H1 (cell line): Measurements from ENCODE around the gene DISC1. TPM values are rescaled to one million over a fixed set of nuclear protein-coding genes. Genes with fewer than 3 reads are reported as not detected.

Source experiments
- CTCF ChIA-PET: fragments of 300-600 bp; sonication (Branson Sonifier 250); formaldehyde crosslinking; loops from one replicate; lab custom pipeline; 2021; ENCODE audit not compliant: partially characterized antibody; lab: Charles Lee
- POLR2A ChIA-PET: fragments of 300-600 bp; sonication (Branson Sonifier 250); formaldehyde crosslinking; loops from one replicate; lab custom pipeline; 2021; ENCODE audit warnings: inconsistent platforms; ENCODE audit not compliant: partially characterized antibody; lab: Charles Lee
- DNase-seq, 2 experiments: peaks; one replicate each; pipeline versions ENCODE4 v3.0.0 to v3.0.0-alpha.2; 2010 to 2022; ENCODE audit warnings: low spot score in 2 of 2, low read depth in 1 of 2, mixed read lengths in 1 of 2
- FAIRE-seq: peaks from 2 replicates; lab custom pipeline; 2011; peaks lifted over from hg19 to GRCh38; lab: Jason Lieb, UNC
- H2AFZ ChIP-seq: 2 replicates; pipeline ENCODE4 v1.8.1; 2012; ENCODE audit warnings: low read length, inconsistent platforms
- H2AK5ac ChIP-seq: 2 replicates; pipeline ENCODE4 v1.6.1; 2013; ENCODE audit warnings: low read depth, low read length
- H2BK120ac ChIP-seq: replicated peaks from 2 replicates; pipeline ENCODE3; 2013; ENCODE audit warnings: low read depth, low read length, inconsistent platforms
- H2BK12ac ChIP-seq: 2 replicates; pipeline ENCODE4 v1.6.1; 2013; ENCODE audit warnings: low read depth, low read length
- H2BK15ac ChIP-seq: 2 replicates; pipeline ENCODE4 v1.6.1; 2013; ENCODE audit warnings: low read length
- H2BK20ac ChIP-seq: 2 replicates; pipeline ENCODE4 v1.6.1; 2013; ENCODE audit warnings: low read length
- H2BK5ac ChIP-seq: 2 replicates; pipeline ENCODE4 v1.6.1; 2013; ENCODE audit warnings: low read depth, low read length
- H3K14ac ChIP-seq: 2 replicates; pipeline ENCODE4 v1.6.1; 2013; ENCODE audit warnings: inconsistent platforms; ENCODE audit not compliant: insufficient read length
- H3K18ac ChIP-seq: 2 replicates; pipeline ENCODE4 v1.6.1; 2013; ENCODE audit warnings: low read length; ENCODE audit errors: extremely low read depth
- H3K23ac ChIP-seq: 2 replicates; pipeline ENCODE4 v1.6.1; 2013; ENCODE audit warnings: inconsistent platforms; ENCODE audit not compliant: insufficient read length
- H3K23me2 ChIP-seq: 2 replicates; pipeline ENCODE4 v1.6.1; 2013; ENCODE audit warnings: low read depth, low read length
- H3K27ac ChIP-seq: 2 replicates; pipeline ENCODE4 v1.6.1; 2011; ENCODE audit warnings: low read depth, low read length, inconsistent platforms
- H3K27me3 ChIP-seq, 4 experiments: replicated peaks in 1 of 4; 1 replicate in 1 of 4; 2 replicates in 3 of 4; pipeline versions ENCODE4 v1.6.1 to v1.8.1; 2011 to 2013; ENCODE audit warnings: low read length in 3 of 4, mild to moderate bottlenecking in 3 of 4, inconsistent platforms in 2 of 4, mixed read lengths in 2 of 4, moderate library complexity in 1 of 4; ENCODE audit not compliant: control insufficient read depth in 3 of 4, insufficient read depth in 3 of 4; ENCODE audit errors: extremely low read depth in 1 of 4
- H3K36me3 ChIP-seq, 4 experiments: 2 replicates each; pipeline versions ENCODE4 v1.6.1 to v1.8.1; 2011 to 2013; ENCODE audit warnings: mild to moderate bottlenecking in 4 of 4, low read length in 3 of 4, moderate library complexity in 2 of 4, control low read depth in 1 of 4, inconsistent platforms in 1 of 4; ENCODE audit not compliant: insufficient read depth in 4 of 4, control insufficient read depth in 2 of 4
- H3K4ac ChIP-seq: replicated peaks from 2 replicates; pipeline ENCODE3; 2013; ENCODE audit warnings: low read length, low read depth, mixed read lengths, inconsistent platforms; ENCODE audit not compliant: insufficient read length
- H3K4me1 ChIP-seq, 4 experiments: replicated peaks in 1 of 4; 1 replicate in 1 of 4; 2 replicates in 3 of 4; pipeline versions ENCODE4 v1.6.1 to v1.8.1; 2011 to 2013; ENCODE audit warnings: low read length in 3 of 4, inconsistent platforms in 2 of 4, mixed read lengths in 1 of 4; ENCODE audit not compliant: insufficient read depth in 4 of 4, control insufficient read depth in 3 of 4
- H3K4me2 ChIP-seq, 2 experiments: 2 replicates each; pipeline versions ENCODE4 v1.6.1 to v1.8.1; 2011 to 2013; ENCODE audit warnings: low read depth in 2 of 2, low read length in 2 of 2, control low read depth in 1 of 2, inconsistent platforms in 1 of 2, mild to moderate bottlenecking in 1 of 2; ENCODE audit not compliant: insufficient read depth in 1 of 2
- H3K4me3 ChIP-seq, 4 experiments: fragments of 200-600, 300-600 bp in 1 of 4; sonication (generic), shearing (Covaris generic), sonication (Bioruptor Twin) in 1 of 4; 2 replicates each; pipeline versions ENCODE4 v1.5.1 to v1.8.1; 2011 to 2016; ENCODE audit warnings: low read length in 4 of 4, low read depth in 3 of 4, control low read depth in 2 of 4, inconsistent platforms in 2 of 4, mild to moderate bottlenecking in 2 of 4, mixed read lengths in 1 of 4, moderate library complexity in 1 of 4; ENCODE audit not compliant: insufficient read depth in 2 of 4; ENCODE audit errors: extremely low read depth in 1 of 4
- H3K56ac ChIP-seq: replicated peaks from 2 replicates; pipeline ENCODE3; 2013; ENCODE audit warnings: low read depth, mild to moderate bottlenecking, mixed read lengths, low read length, inconsistent platforms; ENCODE audit not compliant: insufficient read length
- H3K79me1 ChIP-seq: 2 replicates; pipeline ENCODE4 v1.6.1; 2013; ENCODE audit warnings: low read depth, low read length, control low read depth
- H3K79me2 ChIP-seq, 2 experiments: 2 replicates each; pipeline versions ENCODE4 v1.6.1 to v1.8.1; 2012 to 2013; ENCODE audit warnings: low read length in 2 of 2, mild to moderate bottlenecking in 2 of 2, inconsistent platforms in 1 of 2; ENCODE audit not compliant: insufficient read depth in 2 of 2, control insufficient read depth in 1 of 2
- H3K9ac ChIP-seq, 4 experiments: replicated peaks in 1 of 4; 1 replicate in 1 of 4; 2 replicates in 3 of 4; pipeline versions ENCODE4 v1.6.1 to v1.8.1; 2011 to 2013; ENCODE audit warnings: low read depth in 3 of 4, low read length in 3 of 4, control low read depth in 2 of 4, mild to moderate bottlenecking in 2 of 4, moderate library complexity in 2 of 4, inconsistent platforms in 1 of 4; ENCODE audit errors: extremely low read depth in 1 of 4
- H3K9me3 ChIP-seq, 2 experiments: 2 replicates each; pipeline versions ENCODE4 v1.6.1 to v1.8.1; 2012 to 2013; ENCODE audit warnings: mild to moderate bottlenecking in 2 of 2, moderate library complexity in 2 of 2, control low read depth in 1 of 2, inconsistent platforms in 1 of 2, low read depth in 1 of 2, low read length in 1 of 2, mixed read lengths in 1 of 2; ENCODE audit not compliant: insufficient read depth in 2 of 2
- H4K20me1 ChIP-seq, 2 experiments: replicated peaks in 1 of 2; 2 replicates each; pipeline versions ENCODE3 to v1.8.1; 2011 to 2013; ENCODE audit warnings: inconsistent platforms in 2 of 2, low read length in 2 of 2, mild to moderate bottlenecking in 1 of 2; ENCODE audit not compliant: insufficient read depth in 2 of 2, control insufficient read depth in 1 of 2
- H4K5ac ChIP-seq: 2 replicates; pipeline ENCODE4 v1.6.1; 2013; ENCODE audit warnings: low read length, low read depth, mixed read lengths, inconsistent platforms; ENCODE audit not compliant: insufficient read length
- H4K8ac ChIP-seq: 2 replicates; pipeline ENCODE4 v1.8.0; 2013; ENCODE audit warnings: mild to moderate bottlenecking, moderate library complexity, low read length, inconsistent platforms; ENCODE audit not compliant: insufficient read depth; ENCODE audit errors: extremely low read depth
- H4K91ac ChIP-seq: replicated peaks from 2 replicates; pipeline ENCODE3; 2013; ENCODE audit warnings: low read length, mixed read lengths, inconsistent platforms; ENCODE audit not compliant: insufficient read length
- ATF3 ChIP-seq: IDR thresholded peaks from 2 replicates; pipeline ENCODE4 v1.6.1; 2011; ENCODE audit warnings: low read depth, mild to moderate bottlenecking, low read length; ENCODE audit not compliant: insufficient read depth
- CTBP2 ChIP-seq: IDR thresholded peaks from 2 replicates; pipeline ENCODE4 v1.7.0; 2011; ENCODE audit warnings: borderline replicate concordance, mild to moderate bottlenecking, moderate library complexity, mixed read lengths, low read length; ENCODE audit not compliant: insufficient read depth, insufficient read length
- EP300 ChIP-seq, 2 experiments: IDR thresholded peaks; 1 replicate in 1 of 2; 2 replicates in 1 of 2; pipeline ENCODE4 v1.6.1; 2011 to 2012; ENCODE audit warnings: low read depth in 2 of 2, low read length in 2 of 2, mild to moderate bottlenecking in 2 of 2, borderline replicate concordance in 1 of 2, inconsistent platforms in 1 of 2, moderate library complexity in 1 of 2
- HDAC6 ChIP-seq: IDR thresholded peaks from one replicate; pipeline ENCODE4 v1.7.1; 2012; ENCODE audit warnings: low read depth, mild to moderate bottlenecking, inconsistent platforms, low read length, moderate library complexity
- JUND ChIP-seq: IDR thresholded peaks from 2 replicates; pipeline ENCODE4 v1.6.1; 2011; ENCODE audit warnings: mild to moderate bottlenecking, improper control_type of control experiment, low read length
- MAFK ChIP-seq: IDR thresholded peaks from 2 replicates; pipeline ENCODE4 v1.6.1; 2012; ENCODE audit warnings: low read depth, mild to moderate bottlenecking, improper control_type of control experiment, low read length
- PHF8 ChIP-seq: fragments of 200-600 bp; sonication (generic); conservative IDR thresholded peaks from 2 replicates; pipeline ENCODE4 v1.7.1; 2012; ENCODE audit warnings: low read depth, mild to moderate bottlenecking, inconsistent platforms, low read length, moderate library complexity
- RBBP5 ChIP-seq: IDR thresholded peaks from 2 replicates; pipeline ENCODE4 v1.7.1; 2012; ENCODE audit warnings: low read depth, mild to moderate bottlenecking, inconsistent platforms, low read length, moderate library complexity, borderline replicate concordance
- RXRA ChIP-seq: IDR thresholded peaks from 2 replicates; pipeline ENCODE4 v1.6.1; 2011; ENCODE audit warnings: low read depth, mild to moderate bottlenecking, low read length, moderate library complexity; ENCODE audit not compliant: insufficient read depth
- SIRT6 ChIP-seq: IDR thresholded peaks from one replicate; pipeline ENCODE4 v1.7.1; 2012; ENCODE audit warnings: low read length, inconsistent platforms
- SP4 ChIP-seq: IDR thresholded peaks from 2 replicates; pipeline ENCODE4 v1.6.1; 2012; ENCODE audit warnings: low read length, inconsistent platforms
- WGBS, 2 experiments: shearing (Covaris generic) in 1 of 2; methylation state at CpG; one replicate each; pipeline versions ENCODE4 v1.1.6 to v1.1.7; 2013 to 2015; ENCODE audit warnings: low lambda C conversion rate in 2 of 2, mixed read lengths in 2 of 2, inconsistent platforms in 1 of 2, low coverage in 1 of 2, missing lambda C conversion rate in 1 of 2; ENCODE audit not compliant: insufficient replicate concordance in 2 of 2, insufficient coverage in 1 of 2, insufficient read length in 1 of 2; ENCODE audit errors: extremely low coverage in 1 of 2, missing lambda C conversion rate in 1 of 2; 5-methylcytosine and 5-hydroxymethylcytosine counted together
- polyA plus RNA-seq, 7 experiments: library from polyadenylated mRNA; depleted of rRNA in 3 of 7; stranded (reverse) in 5 of 7; unstranded in 2 of 7; fragments of >200 nt in 5 of 7; fragments of 200-250 nt in 2 of 7; gene quantifications; 1 replicate in 5 of 7; 2 replicates in 1 of 7; 4 replicates in 1 of 7; pipeline versions ENCODE4 v1.2.1 to v1.2.3, GENCODE V29; 2011 to 2013; ENCODE audit warnings: missing spikeins in 2 of 7, mixed read lengths in 2 of 7
- total RNA-seq: library from RNA; stranded (reverse); fragmentation: NEBNext Ultra II Directional; extraction: Animal tissue kit (Norgen Biotek cat#: 25700); gene quantifications from 2 replicates; pipeline ENCODE4 v1.2.1, GENCODE V29; 2021

DISC1 gene
- total and polyA plus RNA-seq, 2 of the 8 experiments (the other 6 are each of a cell fraction or from before 2014, with no cell fraction given) = 1.1 to 3.5 TPM

GRCh38 chr1:231643071-231643934, 16.7 kb downstream of the DISC1 start:
- WGBS, 2 experiments = 91% methylated on average over 13 of the region's 13 CpGs; no CpG with 5 or more reads in 1 of the 2 experiments
- Histone ChIP-seq H2BK20ac (no peak overlapping the region), H3K14ac (no peak overlapping the region), H3K79me1 (no peaks in the 10 kb centered on the region), H3K4me3 (no peak overlapping the region), H4K5ac (no peak overlapping the region), H2BK15ac (no peak overlapping the region), H3K4me1 (no peaks in the 10 kb centered on the region), H3K4me2 (no peak overlapping the region), H2AFZ (no peak overlapping the region), H3K36me3 (no peaks in the 10 kb centered on the region), H3K79me2 (no peaks in the 10 kb centered on the region), H3K18ac (no peak overlapping the region), H3K4ac (no peak overlapping the region), H3K27me3 (no peaks in the 10 kb centered on the region), H2AK5ac (no peak overlapping the region), H3K27ac (no peak overlapping the region), H3K9me3 (peaks cover 0 to 3% of the 10 kb centered on the region in 2 experiments; a peak in 1 of 4 replicates), H3K9ac (no peak overlapping the region), H4K20me1 (peaks cover 0 to 2% of the 10 kb centered on the region in 2 experiments), H3K23me2 (no peaks in the 10 kb centered on the region), H2BK12ac (no peak overlapping the region), H4K8ac (no peak overlapping the region), H2BK5ac (no peak overlapping the region), H3K23ac (no peak overlapping the region), H4K91ac (no peak overlapping the region), H3K56ac (no peak overlapping the region), H2BK120ac (no peak overlapping the region)
- FAIRE-seq = no peak
- CTCF ChIA-PET = interaction anchor here (1.3 to 4.9 kb wide), 3 partner anchors 49 to 114 kb away, joined by 3 to 13 read pairs (median 5); no protein-coding TSS in a partner anchor
- DNase-seq = no peak
- POLR2A ChIA-PET = interaction anchor here (0.6 kb wide), 1 partner anchor 1064 kb away, joined by 5 read pairs; no protein-coding TSS in a partner anchor
- TF ChIP-seq JUND (no peak), SP4 (no peak), RXRA (no peak), ATF3 (no peak), PHF8 (no peak), MAFK (no peak), RBBP5 (no peak), EP300 (IDR thresholded peaks at IDR 0.05; ENCODE audit: borderline replicate concordance in 1 of 2, low read depth in 2 of 2, low read length in 2 of 2) (no peak), HDAC6 (no peak), SIRT6 (no peak), CTBP2 (no peak)
